ENCODE measurements around the gene CGB8. TPM values are rescaled to one million over a fixed set of nuclear protein-coding genes. Genes with fewer than 3 reads are reported as not detected.
"Not testable (repeated sequence)": the region's sequence is repeated elsewhere in the genome, so short reads cannot be mapped to it uniquely, and the experiment has no call there.

Gene CGB8
- total RNA-seq (2021; ENCODE audit: unreplicated experiment) = not detected
- not detected for polyA plus RNA-seq (2012; ENCODE audit: insufficient read length)
- not detected for Bru-seq, nascent RNA
- not detected for BruChase-seq, experiment 1, labeled RNA remaining after a 2-hour chase
- BruChase-seq, experiment 2, labeled RNA remaining after a 6-hour chase = percentile 23 among the genes with signal in this experiment
- long read RNA-seq = 0 reads

DNA sequence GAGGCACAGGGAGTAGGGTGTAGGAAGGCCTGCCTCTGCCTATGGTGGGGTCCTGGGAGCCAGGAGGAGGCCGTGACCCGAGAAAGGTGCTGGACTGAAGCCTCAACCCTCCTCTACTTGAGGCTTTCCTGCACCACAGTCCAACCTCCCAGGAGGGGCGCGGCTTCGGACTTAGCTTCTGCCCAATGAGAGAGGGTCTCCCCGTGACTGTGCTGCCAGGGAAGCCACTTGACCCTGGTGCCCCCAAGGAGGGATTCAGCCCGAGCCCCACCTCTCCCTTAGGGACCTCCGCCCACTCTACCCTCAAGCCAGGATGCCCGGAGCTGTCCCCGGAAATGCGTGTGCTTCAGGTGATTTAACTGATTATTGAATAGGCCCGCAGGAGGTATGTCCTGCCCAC, at the start of gene CGB8:
CGB8 (minus strand) TSS at position 101 of the 400 bp plus-strand sequence. CDS start 372 bp downstream, outside the sequence.
- in situ Hi-C loops (cut with HindIII; ENCODE audit: low pct_unique_long_range_greater_than_20kb, low sequenced_read_pairs); BruUV-seq (replicated peaks): not testable (repeated sequence)

DNA sequence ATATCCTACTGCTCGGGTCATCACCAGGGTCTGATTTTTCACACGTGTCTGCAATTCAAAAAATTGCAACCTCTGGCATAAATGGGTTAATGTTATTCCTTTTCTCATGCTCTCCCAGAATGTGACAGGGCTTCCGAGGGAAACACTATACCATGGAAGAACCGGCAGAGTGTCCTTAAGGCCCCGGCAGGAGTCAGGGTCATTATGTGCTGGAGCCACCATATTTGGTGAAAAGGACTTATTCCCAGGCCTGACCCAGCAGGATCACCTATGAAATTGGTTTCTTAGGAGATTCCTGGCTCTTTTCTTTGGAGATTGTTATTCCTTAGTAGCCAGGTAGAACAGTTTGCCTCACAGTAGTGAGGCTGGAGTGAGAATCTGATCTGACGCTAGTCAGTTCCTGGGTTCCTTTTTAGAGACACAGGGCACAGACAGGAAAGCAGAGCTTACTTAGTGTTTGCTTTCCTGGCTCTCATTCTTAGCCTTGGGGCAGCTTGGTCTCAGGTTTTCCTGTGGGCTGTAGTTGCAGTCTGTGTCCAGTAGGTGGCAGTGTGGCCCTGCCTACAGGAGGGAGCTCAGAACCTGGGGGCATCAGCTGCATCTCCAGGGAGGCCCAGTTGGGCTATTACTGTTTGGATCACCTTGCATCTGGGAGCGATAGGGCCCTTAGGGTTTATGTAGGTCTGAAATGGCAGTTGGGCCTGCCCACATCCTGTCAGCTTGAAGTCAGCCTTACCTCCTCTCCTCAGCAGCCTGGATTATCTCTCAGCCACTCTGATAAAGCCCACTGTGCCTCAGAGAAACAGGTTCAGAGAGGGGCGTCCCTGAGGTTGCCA, 48.8 kb upstream of the CGB8 start:
- Histone ChIP-seq H3K4me1 (ENCODE audit: control insufficient read depth, insufficient read depth, low read length) (peaks cover 6% of the 10 kb centered on the region), H3K9me3 (ENCODE audit: control insufficient read depth, insufficient read depth, low read depth, low read length) (no peaks in the 10 kb centered on the region), H3K27me3 (ENCODE audit: control insufficient read depth, insufficient read depth, low read length) (no peaks in the 10 kb centered on the region), H3K36me3 (ENCODE audit: control insufficient read depth, insufficient read depth, low read length) (peaks cover 16% of the 10 kb centered on the region), H3K4me3 (ENCODE audit: low read depth in 2 of 2, low read length in 2 of 2) (no peak overlapping the region), H3K27ac (ENCODE audit: low read length) (peak overlapping the region; percentile 39; the same call in 1 of the 2 replicates)
- in situ Hi-C loops (cut with HindIII; ENCODE audit: low pct_unique_long_range_greater_than_20kb, low sequenced_read_pairs) = no loop called here
- no peak for TF ChIP-seq TCF7L2 (IDR thresholded peaks at IDR 0.05; ENCODE audit: low read depth, low read length)
- TF ChIP-seq, protein P1, sequence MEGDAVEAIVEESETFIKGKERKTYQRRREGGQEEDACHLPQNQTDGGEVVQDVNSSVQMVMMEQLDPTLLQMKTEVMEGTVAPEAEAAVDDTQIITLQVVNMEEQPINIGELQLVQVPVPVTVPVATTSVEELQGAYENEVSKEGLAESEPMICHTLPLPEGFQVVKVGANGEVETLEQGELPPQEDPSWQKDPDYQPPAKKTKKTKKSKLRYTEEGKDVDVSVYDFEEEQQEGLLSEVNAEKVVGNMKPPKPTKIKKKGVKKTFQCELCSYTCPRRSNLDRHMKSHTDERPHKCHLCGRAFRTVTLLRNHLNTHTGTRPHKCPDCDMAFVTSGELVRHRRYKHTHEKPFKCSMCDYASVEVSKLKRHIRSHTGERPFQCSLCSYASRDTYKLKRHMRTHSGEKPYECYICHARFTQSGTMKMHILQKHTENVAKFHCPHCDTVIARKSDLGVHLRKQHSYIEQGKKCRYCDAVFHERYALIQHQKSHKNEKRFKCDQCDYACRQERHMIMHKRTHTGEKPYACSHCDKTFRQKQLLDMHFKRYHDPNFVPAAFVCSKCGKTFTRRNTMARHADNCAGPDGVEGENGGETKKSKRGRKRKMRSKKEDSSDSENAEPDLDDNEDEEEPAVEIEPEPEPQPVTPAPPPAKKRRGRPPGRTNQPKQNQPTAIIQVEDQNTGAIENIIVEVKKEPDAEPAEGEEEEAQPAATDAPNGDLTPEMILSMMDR (IDR thresholded peaks at IDR 0.05) = peak; percentile 94
- no peak for TF ChIP-seq POLR2AphosphoS5 (IDR thresholded peaks at IDR 0.05; ENCODE audit: low read depth, low read length)
- TF ChIP-seq SIN3A (IDR thresholded peaks at IDR 0.05; ENCODE audit: borderline replicate concordance, insufficient read depth, low read depth, low read length) = no peak
- DNase-seq (ENCODE audit: low read depth, low spot score) (peak; percentile 65), ATAC-seq (peak; percentile 88)
- POLR2A ChIA-PET = interaction anchor here (0.6 kb wide), 1 partner anchor 461 kb away, joined by 3 read pairs; the partner anchor contains the start of gene DBP
- CTCF ChIA-PET = interaction anchor here (0.5 to 1.1 kb wide), 8 partner anchors 9 to 119 kb away, joined by 3 to 7 read pairs (median 4); partner anchors contain the start of gene LIN7B
- intact Hi-C loops (cut with micrococcal nuclease; ENCODE audit: unreplicated experiment) = loop anchor here (5.0 kb wide), 1 partner anchor 110 kb away; no protein-coding TSS in a partner anchor
- BruUV-seq (replicated peaks) = no TSS peak

More for the DNA sequence above, at the start of gene CGB8:
- CTCF ChIA-PET; H3K27ac ChIP-seq (ENCODE audit: low read length); H3K4me1 ChIP-seq (ENCODE audit: control insufficient read depth, insufficient read depth, low read length); POLR2A ChIA-PET; H3K4me3 ChIP-seq (ENCODE audit: low read depth in 2 of 2, low read length in 2 of 2); H3K36me3 ChIP-seq (ENCODE audit: control insufficient read depth, insufficient read depth, low read length); intact Hi-C loops (cut with micrococcal nuclease; ENCODE audit: unreplicated experiment); H3K27me3 ChIP-seq (ENCODE audit: control insufficient read depth, insufficient read depth, low read length); ATAC-seq; H3K9me3 ChIP-seq (ENCODE audit: control insufficient read depth, insufficient read depth, low read depth, low read length); DNase-seq (ENCODE audit: low read depth, low spot score): not testable (repeated sequence)

GRCh38 chr19:49094505-49095482, 45.9 kb upstream of the CGB8 start:
- H3K4me3 ChIP-seq (ENCODE audit: low read depth in 2 of 2, low read length in 2 of 2) = no peak overlapping the region
- no peaks in the 10 kb centered on the region for H3K27me3 ChIP-seq (ENCODE audit: control insufficient read depth, insufficient read depth, low read length)
- H3K9me3 ChIP-seq (ENCODE audit: control insufficient read depth, insufficient read depth, low read depth, low read length) = no peaks in the 10 kb centered on the region
- ATAC-seq (no peak), DNase-seq (ENCODE audit: low read depth, low spot score) (no peak)
- POLR2A ChIA-PET = interaction anchor here (0.5 to 0.7 kb wide), 2 partner anchors 113 to 125 kb away, joined by 5 to 7 read pairs; no protein-coding TSS in a partner anchor
- no peak overlapping the region for H3K27ac ChIP-seq (ENCODE audit: low read length)
- H3K36me3 ChIP-seq (ENCODE audit: control insufficient read depth, insufficient read depth, low read length) = peaks cover 20% of the 10 kb centered on the region
- TF ChIP-seq, protein P1 (IDR thresholded peaks at IDR 0.05) = no peak
- TF ChIP-seq POLR2AphosphoS5 (IDR thresholded peaks at IDR 0.05; ENCODE audit: low read depth, low read length) (no peak), SIN3A (IDR thresholded peaks at IDR 0.05; ENCODE audit: borderline replicate concordance, insufficient read depth, low read depth, low read length) (no peak)
- in situ Hi-C loops (cut with HindIII; ENCODE audit: low pct_unique_long_range_greater_than_20kb, low sequenced_read_pairs) = no loop called here
- BruUV-seq (replicated peaks) = no TSS peak
- intact Hi-C loops (cut with micrococcal nuclease; ENCODE audit: unreplicated experiment) = loop anchor here (5.0 kb wide), 1 partner anchor 113 kb away; no protein-coding TSS in a partner anchor
- H3K4me1 ChIP-seq (ENCODE audit: control insufficient read depth, insufficient read depth, low read length) = peaks cover 6% of the 10 kb centered on the region
- CTCF ChIA-PET = no interaction called here
